T-helper 22 cell (primary cell): Measurements from ENCODE around the gene KRT72.

ENCODE experiments used
- DNase-seq: peaks from one replicate; pipeline ENCODE4 v3.0.0-alpha.2; 2020; ENCODE audit warnings: low read depth

KRT72 gene

GRCh38 chr12:52630008-52630500 lies 28.8 kb upstream of the KRT72 start:
- DNase-seq: no peak

- no peak for DNase-seq
These were observed 28.2 kb upstream of the KRT72 start for GRCh38 chr12:52629281-52630007.

- no peak for DNase-seq
These were observed 27.6 kb upstream of the KRT72 start for GRCh38 chr12:52628841-52629240.

- no peak for DNase-seq
These were observed 26.8 kb upstream of the KRT72 start for GRCh38 chr12:52628111-52628507.

GRCh38 chr12:52627395-52628110 lies 26.3 kb upstream of the KRT72 start:
- no peak for DNase-seq

GRCh38 chr12:52622349-52622748 lies 21.1 kb upstream of the KRT72 start:
- DNase-seq: no peak

GRCh38 chr12:52618866-52619265 lies 17.6 kb upstream of the KRT72 start:
- no peak for DNase-seq

GRCh38 chr12:52618216-52618615 lies 17.0 kb upstream of the KRT72 start, which contains the start of gene KRT73:
KRT73 (minus strand) TSS chr12:52618559; CDS start chr12:52618524, 35 bp downstream.
- no peak for DNase-seq

GRCh38 chr12:52617403-52617785 lies 16.1 kb upstream of the KRT72 start:
- DNase-seq: no peak

GRCh38 chr12:52616680-52617402 lies 15.6 kb upstream of the KRT72 start:
- DNase-seq: no peak

GRCh38 chr12:52615912-52616311 lies 14.6 kb upstream of the KRT72 start:
- DNase-seq: no peak

GRCh38 chr12:52615208-52615868 lies 14.1 kb upstream of the KRT72 start:
- no peak for DNase-seq

- no peak for DNase-seq
These were observed 13.3 kb upstream of the KRT72 start for GRCh38 chr12:52614381-52615207.

- no peak for DNase-seq
These were observed 12.2 kb upstream of the KRT72 start for GRCh38 chr12:52613384-52614030.

GRCh38 chr12:52612431-52613383 lies 11.4 kb upstream of the KRT72 start:
- no peak for DNase-seq

- DNase-seq: no peak
These were observed 9.8 kb upstream of the KRT72 start for GRCh38 chr12:52611080-52611468.

GRCh38 chr12:52608826-52609630 lies 7.8 kb upstream of the KRT72 start:
- no peak for DNase-seq

- no peak for DNase-seq
These were observed 6.9 kb upstream of the KRT72 start for GRCh38 chr12:52608161-52608560.

GRCh38 chr12:52607314-52607713 lies 6.1 kb upstream of the KRT72 start:
- DNase-seq: no peak
